HepG2 (cell line): ENCODE results near the gene GAS5. TPM values are rescaled to one million over a fixed set of nuclear protein-coding genes. Genes with fewer than 3 reads are reported as not detected.

Experiments used
- AGO2 ChIP-seq: fragments of 200-400 bp; formaldehyde crosslinking; optimal IDR thresholded peaks from 2 replicates; pipeline ENCODE3; 2017; ENCODE audit warnings: mild to moderate bottlenecking, low read depth, low read length, moderate library complexity
- AHR ChIP-seq: IDR thresholded peaks from 2 replicates; pipeline ENCODE4 v1.6.1; 2018; ENCODE audit warnings: missing genetic modification reagents, missing compliant biosample characterization
- CENPT ChIP-seq: sonication (generic); formaldehyde crosslinking; IDR thresholded peaks from 2 replicates; pipeline ENCODE4 v1.8.0; 2022; ENCODE audit warnings: low read depth, mild to moderate bottlenecking, moderate library complexity, missing genetic modification reagents
- CREM ChIP-seq, 2 experiments: sonication (generic) in 1 of 2; formaldehyde crosslinking in 1 of 2; IDR thresholded peaks; 2 replicates each; pipeline versions ENCODE4 v1.4.0 to v1.6.1; 2016 to 2020; ENCODE audit warnings: antibody characterized with exemption in 1 of 2, mild to moderate bottlenecking in 1 of 2, missing genetic modification reagents in 1 of 2
- GABPB1 ChIP-seq: IDR thresholded peaks from 2 replicates; pipeline ENCODE4 v1.6.1; 2016; ENCODE audit warnings: mild to moderate bottlenecking, missing genetic modification reagents, moderate library complexity, missing compliant biosample characterization
- GATAD2A ChIP-seq: IDR thresholded peaks from 2 replicates; pipeline ENCODE4 v1.6.1; 2016
- GFI1 ChIP-seq: sonication (generic); formaldehyde crosslinking; IDR thresholded peaks from 2 replicates; pipeline ENCODE4 v1.5.0; 2020; ENCODE audit warnings: missing genetic modification reagents, mild to moderate bottlenecking, borderline replicate concordance
- MXD4 ChIP-seq: IDR thresholded peaks from 2 replicates; pipeline ENCODE4 v1.6.1; 2016; ENCODE audit warnings: mild to moderate bottlenecking, missing biosample characterization, missing genetic modification reagents
- NCOA1 ChIP-seq: sonication (generic); formaldehyde crosslinking; IDR thresholded peaks from 2 replicates; pipeline ENCODE4 v1.9.0; 2021; ENCODE audit warnings: missing genetic modification reagents
- NFYC ChIP-seq: IDR thresholded peaks from 2 replicates; pipeline ENCODE4 v1.6.1; 2016; ENCODE audit warnings: missing genetic modification reagents, missing compliant biosample characterization
- POLR2G ChIP-seq: fragments of 200-400 bp; formaldehyde crosslinking; IDR thresholded peaks from 2 replicates; pipeline ENCODE4 v1.6.1; 2018; ENCODE audit warnings: mild to moderate bottlenecking, low read depth, low read length, moderate library complexity
- RBAK ChIP-seq: sonication (generic); formaldehyde crosslinking; IDR thresholded peaks from 2 replicates; pipeline ENCODE4 v1.5.1; 2020; ENCODE audit warnings: mild to moderate bottlenecking, missing genetic modification reagents
- SKI ChIP-seq: fragments of 450-650 bp; IDR thresholded peaks from one replicate; pipeline ENCODE4 v1.6.1; 2018; ENCODE audit warnings: mild to moderate bottlenecking; ENCODE audit not compliant: partially characterized antibody
- SMAD1 ChIP-seq: sonication (generic); formaldehyde crosslinking; IDR thresholded peaks from 2 replicates; pipeline ENCODE4 v1.4.0; 2020; ENCODE audit warnings: missing genetic modification reagents, low read depth, mild to moderate bottlenecking, borderline replicate concordance
- TOPORS ChIP-seq: sonication (generic); formaldehyde crosslinking; IDR thresholded peaks from 2 replicates; pipeline ENCODE4 v1.8.0; 2023; ENCODE audit warnings: mild to moderate bottlenecking, missing genetic modification reagents
- ZBTB7A ChIP-seq: sonication (generic); formaldehyde crosslinking; IDR thresholded peaks from 2 replicates; pipeline ENCODE4 v1.8.0; 2022; ENCODE audit warnings: mild to moderate bottlenecking, missing genetic modification reagents
- ZNF431 ChIP-seq: sonication (generic); formaldehyde crosslinking; IDR thresholded peaks from 2 replicates; pipeline ENCODE4 v1.9.0; 2022; ENCODE audit warnings: missing genetic modification reagents, low read depth, mild to moderate bottlenecking, borderline replicate concordance
- ZNF607 ChIP-seq: sonication (generic); formaldehyde crosslinking; IDR thresholded peaks from 2 replicates; pipeline ENCODE4 v1.5.1; 2020; ENCODE audit warnings: missing genetic modification reagents, mild to moderate bottlenecking, borderline replicate concordance
- ZNF629 ChIP-seq: sonication (generic); formaldehyde crosslinking; conservative IDR thresholded peaks from 2 replicates; pipeline ENCODE4 v1.5.0; 2020; ENCODE audit warnings: missing genetic modification reagents
- ZNF703 ChIP-seq: sonication (generic); formaldehyde crosslinking; IDR thresholded peaks from 2 replicates; pipeline ENCODE4 v1.5.1; 2020; ENCODE audit warnings: missing genetic modification reagents, mild to moderate bottlenecking, moderate library complexity, borderline replicate concordance
- ZNF720 ChIP-seq: sonication (generic); formaldehyde crosslinking; IDR thresholded peaks from 2 replicates; pipeline ENCODE4 v1.4.0; 2020; ENCODE audit warnings: missing genetic modification reagents
- ZNF749 ChIP-seq: sonication (generic); formaldehyde crosslinking; IDR thresholded peaks from 2 replicates; pipeline ENCODE4 v1.8.0; 2022; ENCODE audit warnings: mild to moderate bottlenecking, missing genetic modification reagents, moderate library complexity, borderline replicate concordance
- ZNF776 ChIP-seq: sonication (generic); formaldehyde crosslinking; IDR thresholded peaks from 2 replicates; pipeline ENCODE4 v1.4.0; 2020; ENCODE audit warnings: mild to moderate bottlenecking, missing genetic modification reagents
- polyA plus RNA-seq, 8 experiments: library from polyadenylated mRNA; depleted of rRNA in 3 of 8; stranded (reverse) in 7 of 8; unstranded in 1 of 8; fragments of >200 nt; fragmentation: Illumina TruSeq in 4 of 8; extraction: Trizol in 4 of 8; gene quantifications; 2 replicates each; pipeline versions ENCODE4 v1.2.1 to v1.2.3, GENCODE V29; 2011 to 2016; ENCODE audit warnings: low read depth in 4 of 8, missing spikeins in 1 of 8, mixed read lengths in 1 of 8; ENCODE audit not compliant: insufficient read depth in 1 of 8
- total RNA-seq, 5 experiments: library from RNA; depleted of rRNA; stranded (reverse); fragments of >200 nt; fragmentation: Illumina TruSeq; extraction: Trizol; gene quantifications; 2 replicates each; pipeline ENCODE4 v1.2.3, GENCODE V29; 2016; ENCODE audit warnings: low read depth in 1 of 5
- TF ChIP-seq, protein P1 (sequence below): sonication (generic); formaldehyde crosslinking; IDR thresholded peaks from 2 replicates; pipeline ENCODE4 v1.4.0; 2020; ENCODE audit warnings: missing genetic modification reagents
- TF ChIP-seq, protein P2 (sequence below): sonication (generic); formaldehyde crosslinking; IDR thresholded peaks from 2 replicates; pipeline ENCODE4 v1.4.0; 2020; ENCODE audit warnings: missing genetic modification reagents, borderline replicate concordance
- TF ChIP-seq, protein P3 (sequence below): sonication (generic); formaldehyde crosslinking; conservative IDR thresholded peaks from 2 replicates; pipeline ENCODE4 v1.8.0; 2022; ENCODE audit warnings: missing genetic modification reagents
- TF ChIP-seq, protein P4 (sequence below): sonication (generic); formaldehyde crosslinking; IDR thresholded peaks from 2 replicates; pipeline ENCODE4 v1.5.0; 2020; ENCODE audit warnings: mild to moderate bottlenecking, low read depth, missing genetic modification reagents, borderline replicate concordance

GAS5 gene
- total and polyA plus RNA-seq, 2 of the 13 experiments (the other 11 are each of a cell fraction or from before 2014, with no cell fraction given) = 352 to 738 TPM

DNA sequence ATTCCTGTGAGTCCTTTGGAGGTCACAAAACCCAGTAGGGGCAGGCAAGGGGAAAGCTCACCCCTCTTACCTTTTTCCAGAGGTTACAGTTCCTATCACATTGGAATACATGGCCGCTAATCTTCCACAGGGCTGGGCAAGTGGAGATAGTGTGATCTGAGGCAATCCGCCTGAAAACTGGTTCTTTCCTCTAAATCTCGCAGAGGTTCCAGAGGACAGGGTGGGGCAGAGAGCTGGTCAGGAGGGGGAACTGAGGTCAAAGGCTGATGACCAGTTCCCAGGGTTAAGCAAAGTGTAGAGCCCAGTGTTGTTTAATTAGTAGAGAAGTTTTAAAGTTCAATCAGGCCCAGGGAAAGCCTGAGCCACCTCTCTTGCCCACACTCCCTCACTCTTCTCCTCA is 49.4 kb upstream of the GAS5 start, which contains the start of gene SERPINC1 (continued):
- TF ChIP-seq, protein P1, sequence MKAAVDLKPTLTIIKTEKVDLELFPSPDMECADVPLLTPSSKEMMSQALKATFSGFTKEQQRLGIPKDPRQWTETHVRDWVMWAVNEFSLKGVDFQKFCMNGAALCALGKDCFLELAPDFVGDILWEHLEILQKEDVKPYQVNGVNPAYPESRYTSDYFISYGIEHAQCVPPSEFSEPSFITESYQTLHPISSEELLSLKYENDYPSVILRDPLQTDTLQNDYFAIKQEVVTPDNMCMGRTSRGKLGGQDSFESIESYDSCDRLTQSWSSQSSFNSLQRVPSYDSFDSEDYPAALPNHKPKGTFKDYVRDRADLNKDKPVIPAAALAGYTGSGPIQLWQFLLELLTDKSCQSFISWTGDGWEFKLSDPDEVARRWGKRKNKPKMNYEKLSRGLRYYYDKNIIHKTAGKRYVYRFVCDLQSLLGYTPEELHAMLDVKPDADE (CRISPR knock-in tag) = no peak
- TF ChIP-seq ZNF749 (CRISPR knock-in tag) (no peak), ZNF607 (CRISPR knock-in tag) (0 out of 2 replicates have a peak, but pooled peaks have one; percentile 35), TOPORS (no peak), AGO2 (no peak), AHR (CRISPR knock-in tag) (no peak), GABPB1 (CRISPR knock-in tag) (no peak), CENPT (CRISPR knock-in tag) (no peak), ZNF703 (CRISPR knock-in tag) (no peak), NFYC (CRISPR knock-in tag) (no peak), CREM (IDR thresholded peaks at IDR 0.05) (peak; percentile 56; the same call in 1 of the 2 replicates), CREM (CRISPR knock-in tag; IDR thresholded peaks at IDR 0.05) (no peak), SKI (no peak), ZNF776 (CRISPR knock-in tag) (no peak), NCOA1 (CRISPR knock-in tag) (no peak), GFI1 (CRISPR knock-in tag) (no peak), ZNF720 (CRISPR knock-in tag) (no peak), SMAD1 (CRISPR knock-in tag) (no peak), GATAD2A (0 out of 2 replicates have a peak, but pooled peaks have one; percentile 11), ZNF629 (CRISPR knock-in tag) (no peak), POLR2G (peak; percentile 60; the same call in 1 of the 2 replicates), RBAK (CRISPR knock-in tag) (no peak), ZNF431 (CRISPR knock-in tag) (no peak), MXD4 (CRISPR knock-in tag) (no peak), ZBTB7A (CRISPR knock-in tag) (no peak)
- TF ChIP-seq, protein P2, sequence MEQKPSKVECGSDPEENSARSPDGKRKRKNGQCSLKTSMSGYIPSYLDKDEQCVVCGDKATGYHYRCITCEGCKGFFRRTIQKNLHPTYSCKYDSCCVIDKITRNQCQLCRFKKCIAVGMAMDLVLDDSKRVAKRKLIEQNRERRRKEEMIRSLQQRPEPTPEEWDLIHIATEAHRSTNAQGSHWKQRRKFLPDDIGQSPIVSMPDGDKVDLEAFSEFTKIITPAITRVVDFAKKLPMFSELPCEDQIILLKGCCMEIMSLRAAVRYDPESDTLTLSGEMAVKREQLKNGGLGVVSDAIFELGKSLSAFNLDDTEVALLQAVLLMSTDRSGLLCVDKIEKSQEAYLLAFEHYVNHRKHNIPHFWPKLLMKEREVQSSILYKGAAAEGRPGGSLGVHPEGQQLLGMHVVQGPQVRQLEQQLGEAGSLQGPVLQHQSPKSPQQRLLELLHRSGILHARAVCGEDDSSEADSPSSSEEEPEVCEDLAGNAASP (CRISPR knock-in tag) = peak; percentile 63
- TF ChIP-seq, protein P3, sequence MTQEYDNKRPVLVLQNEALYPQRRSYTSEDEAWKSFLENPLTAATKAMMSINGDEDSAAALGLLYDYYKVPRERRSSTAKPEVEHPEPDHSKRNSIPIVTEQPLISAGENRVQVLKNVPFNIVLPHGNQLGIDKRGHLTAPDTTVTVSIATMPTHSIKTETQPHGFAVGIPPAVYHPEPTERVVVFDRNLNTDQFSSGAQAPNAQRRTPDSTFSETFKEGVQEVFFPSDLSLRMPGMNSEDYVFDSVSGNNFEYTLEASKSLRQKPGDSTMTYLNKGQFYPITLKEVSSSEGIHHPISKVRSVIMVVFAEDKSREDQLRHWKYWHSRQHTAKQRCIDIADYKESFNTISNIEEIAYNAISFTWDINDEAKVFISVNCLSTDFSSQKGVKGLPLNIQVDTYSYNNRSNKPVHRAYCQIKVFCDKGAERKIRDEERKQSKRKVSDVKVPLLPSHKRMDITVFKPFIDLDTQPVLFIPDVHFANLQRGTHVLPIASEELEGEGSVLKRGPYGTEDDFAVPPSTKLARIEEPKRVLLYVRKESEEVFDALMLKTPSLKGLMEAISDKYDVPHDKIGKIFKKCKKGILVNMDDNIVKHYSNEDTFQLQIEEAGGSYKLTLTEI (CRISPR knock-in tag) = no peak
- TF ChIP-seq, protein P4, sequence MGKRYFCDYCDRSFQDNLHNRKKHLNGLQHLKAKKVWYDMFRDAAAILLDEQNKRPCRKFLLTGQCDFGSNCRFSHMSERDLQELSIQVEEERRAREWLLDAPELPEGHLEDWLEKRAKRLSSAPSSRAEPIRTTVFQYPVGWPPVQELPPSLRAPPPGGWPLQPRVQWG (CRISPR knock-in tag) = no peak
